ENCODE data around the gene GRIP1. TPM values are rescaled to one million over a fixed set of nuclear protein-coding genes. Genes with fewer than 3 reads are reported as not detected.

GRIP1 gene
- total RNA-seq, 1 donor from 2014 or later: 4.2 TPM

GRCh38 chr12:66572845-66573244 lies 106.0 kb downstream of the GRIP1 start:
- DNase-seq (ENCODE audit: extremely low spot score in 2 of 2): no peak
- Histone ChIP-seq H3K9me3 (no peaks in the 10 kb centered on the region), H3K4me1 (no peaks in the 10 kb centered on the region), H3K27me3 (no peaks in the 10 kb centered on the region), H3K27ac (no peak overlapping the region), H3K4me3 (no peak overlapping the region), H3K36me3 (no peaks in the 10 kb centered on the region)
- intact Hi-C loops (cut with DNase I): no loop called here
- no peak for TF ChIP-seq POLR2AphosphoS5 (IDR thresholded peaks at IDR 0.05; ENCODE audit: insufficient read depth in 1 of 2, low read depth in 1 of 2)
- TF ChIP-seq CTCF (IDR thresholded peaks at IDR 0.05): no peak
- TF ChIP-seq POLR2A (IDR thresholded peaks at IDR 0.05): no peak

- H3K4me1 ChIP-seq: no peaks in the 10 kb centered on the region
- H3K9me3 ChIP-seq: no peaks in the 10 kb centered on the region
- no peak overlapping the region for H3K27ac ChIP-seq
- H3K27me3 ChIP-seq: no peaks in the 10 kb centered on the region
- no peak overlapping the region for H3K4me3 ChIP-seq
- no peaks in the 10 kb centered on the region for H3K36me3 ChIP-seq
- intact Hi-C loops (cut with DNase I): no loop called here
- TF ChIP-seq POLR2AphosphoS5 (IDR thresholded peaks at IDR 0.05; ENCODE audit: insufficient read depth in 1 of 2, low read depth in 1 of 2): no peak
- TF ChIP-seq POLR2A (IDR thresholded peaks at IDR 0.05): no peak
- TF ChIP-seq CTCF (IDR thresholded peaks at IDR 0.05): no peak
- no peak for DNase-seq (ENCODE audit: extremely low spot score in 2 of 2)
Observed at GRCh38 chr12:66571361-66571915, 107.4 kb downstream of the GRIP1 start.

GRCh38 chr12:66563220-66563619 lies 115.7 kb downstream of the GRIP1 start:
- intact Hi-C loops (cut with DNase I): no loop called here
- DNase-seq (ENCODE audit: extremely low spot score in 2 of 2): no peak
- TF ChIP-seq POLR2A (IDR thresholded peaks at IDR 0.05): no peak
- TF ChIP-seq POLR2AphosphoS5 (IDR thresholded peaks at IDR 0.05; ENCODE audit: insufficient read depth in 1 of 2, low read depth in 1 of 2): no peak
- TF ChIP-seq CTCF (IDR thresholded peaks at IDR 0.05): no peak
- Histone ChIP-seq H3K27ac (no peak overlapping the region), H3K9me3 (peaks cover 3% of the 10 kb centered on the region), H3K36me3 (no peaks in the 10 kb centered on the region), H3K27me3 (no peaks in the 10 kb centered on the region), H3K4me1 (no peaks in the 10 kb centered on the region), H3K4me3 (no peak overlapping the region)

DNA sequence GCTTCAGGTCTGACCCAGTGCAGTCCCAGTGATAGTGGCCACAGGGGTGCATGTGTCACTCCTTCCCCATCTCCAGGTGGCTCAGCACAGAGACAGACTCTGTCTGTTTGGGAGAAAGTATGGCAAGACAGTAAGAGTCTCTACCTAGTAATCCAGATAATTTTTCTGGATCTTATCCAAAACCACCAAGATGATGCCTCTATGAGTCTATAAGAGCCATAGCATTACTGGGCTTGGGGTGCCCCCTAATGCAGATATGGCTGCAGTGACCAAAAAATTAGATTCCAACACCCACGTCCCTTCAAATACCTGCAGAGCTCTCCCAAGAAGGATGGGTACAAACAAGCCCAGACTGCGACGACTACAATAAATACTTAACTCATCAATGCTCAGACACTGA lies 123.8 kb downstream of the GRIP1 start:
- Histone ChIP-seq H3K4me3 (no peak overlapping the region), H3K27me3 (no peaks in the 10 kb centered on the region), H3K27ac (no peak overlapping the region), H3K36me3 (no peaks in the 10 kb centered on the region), H3K9me3 (no peaks in the 10 kb centered on the region), H3K4me1 (no peaks in the 10 kb centered on the region)
- DNase-seq (ENCODE audit: extremely low spot score in 2 of 2): no peak
- intact Hi-C loops (cut with DNase I): no loop called here
- TF ChIP-seq CTCF (IDR thresholded peaks at IDR 0.05): no peak
- no peak for TF ChIP-seq POLR2A (IDR thresholded peaks at IDR 0.05)
- TF ChIP-seq POLR2AphosphoS5 (IDR thresholded peaks at IDR 0.05; ENCODE audit: insufficient read depth in 1 of 2, low read depth in 1 of 2): no peak

GRCh38 chr12:66552716-66553115 lies 126.2 kb downstream of the GRIP1 start:
- no peaks in the 10 kb centered on the region for H3K9me3 ChIP-seq
- H3K4me3 ChIP-seq: no peak overlapping the region
- no peak overlapping the region for H3K27ac ChIP-seq
- no peak for DNase-seq (ENCODE audit: extremely low spot score in 2 of 2)
- H3K36me3 ChIP-seq: no peaks in the 10 kb centered on the region
- intact Hi-C loops (cut with DNase I): no loop called here
- H3K27me3 ChIP-seq: no peaks in the 10 kb centered on the region
- TF ChIP-seq POLR2AphosphoS5 (IDR thresholded peaks at IDR 0.05; ENCODE audit: insufficient read depth in 1 of 2, low read depth in 1 of 2): no peak
- TF ChIP-seq CTCF (IDR thresholded peaks at IDR 0.05): no peak
- no peak for TF ChIP-seq POLR2A (IDR thresholded peaks at IDR 0.05)
- H3K4me1 ChIP-seq: no peaks in the 10 kb centered on the region

Data from vagina (tissue), 2 donors.